ENCODE measurements around the gene SRPK1.
A peak's percentile ranks its signal among the peaks of the same experiment; 100 is the strongest.
"Not testable (repeated sequence)": the region's sequence is repeated elsewhere in the genome, so short reads cannot be mapped to it uniquely, and the experiment has no call there.

SRPK1 gene

DNA sequence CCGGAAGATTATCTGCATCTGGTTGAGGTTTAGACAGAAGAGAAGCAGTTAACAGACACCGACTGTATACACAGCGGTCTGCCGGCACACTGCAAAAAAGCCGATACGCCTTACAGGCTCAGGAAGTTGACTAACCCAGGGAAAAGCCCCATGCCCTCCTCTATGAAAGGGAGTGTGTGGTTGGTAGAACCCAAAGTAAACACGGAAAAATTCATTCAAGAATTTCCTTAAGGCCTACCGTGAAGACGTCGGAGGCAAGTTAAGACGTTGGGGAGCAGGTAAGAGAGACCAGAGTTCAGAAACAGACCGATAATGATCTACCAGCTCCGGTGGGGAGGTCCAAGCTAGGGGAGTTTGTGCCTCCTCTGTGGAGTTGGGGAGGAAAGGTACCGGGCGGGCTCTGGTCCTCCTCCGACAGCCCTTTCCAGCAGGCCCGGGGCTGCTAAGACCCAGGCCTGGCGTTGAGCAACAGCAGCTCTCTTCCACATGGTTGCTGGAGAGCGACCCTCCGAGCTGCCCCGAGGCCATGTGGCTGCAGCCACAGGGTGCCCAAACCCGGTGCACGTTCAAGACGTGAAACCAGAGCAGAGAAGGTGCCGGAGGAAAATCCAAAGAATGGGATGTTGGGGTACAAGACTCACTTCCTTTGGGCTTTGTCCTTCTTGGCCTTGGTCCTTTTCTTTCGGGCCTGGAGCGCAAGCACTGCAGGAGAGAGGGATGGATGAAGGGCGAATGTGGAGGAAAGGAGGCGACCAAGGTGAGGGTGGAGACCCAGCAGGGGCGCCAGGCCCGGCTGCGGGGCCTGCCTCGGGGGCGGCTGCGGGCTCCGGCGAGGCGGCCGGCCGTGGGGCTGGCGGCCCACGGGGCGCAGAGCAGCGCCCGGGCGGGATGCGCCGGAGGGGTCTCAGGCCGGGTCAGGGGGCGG is 809 bp downstream of the SRPK1 start:
- Histone ChIP-seq H3K4ac (ENCODE audit: low read depth in 1 of 2, low read length in 2 of 2) (peak overlapping the region in 1 of 2 experiments; percentile 65), H4K8ac (ENCODE audit: low read length) (peak overlapping the region; percentile 12), H4K91ac (ENCODE audit: low read length) (no peak overlapping the region), H3K4me2 (ENCODE audit: low read length, poor library complexity, severe bottlenecking) (peak overlapping the region; percentile 62), H3K79me1 (replicated peaks; ENCODE audit: low read length, poor library complexity, severe bottlenecking) (peaks cover 10% of the 10 kb centered on the region), H2BK12ac (ENCODE audit: low read length in 2 of 2) (no peak overlapping the region), H3K9ac (ENCODE audit: low read length) (peak overlapping the region; percentile 88), H3K27ac (ENCODE audit: low read length, poor library complexity, severe bottlenecking) (peak overlapping the region; percentile 47), H2BK5ac (ENCODE audit: low read depth, low read length, poor library complexity, severe bottlenecking) (no peak overlapping the region), H3K36me3 (ENCODE audit: control insufficient read depth in 1 of 2, insufficient read depth in 2 of 2, low read depth in 1 of 2, low read length in 2 of 2) (peaks cover under 1 to 9% of the 10 kb centered on the region in 2 experiments), H3K18ac (ENCODE audit: low read depth in 1 of 2, low read length in 2 of 2) (peak overlapping the region; percentile 60 to 61), H2AK5ac (ENCODE audit: low read length, severe bottlenecking) (no peak overlapping the region), H3K4me3 (ENCODE audit: insufficient read depth in 1 of 2, low read depth in 1 of 2, low read length in 2 of 2) (peak overlapping the region; percentile 81 to 98), H3K4me1 (ENCODE audit: control insufficient read depth, insufficient read depth, low read depth, low read length) (peaks cover 6% of the 10 kb centered on the region), H3K23ac (ENCODE audit: low read length in 2 of 2) (peak overlapping the region in 1 of 2 experiments; percentile 3), H2BK120ac (ENCODE audit: low read depth, low read length) (peak overlapping the region; percentile 57), H2BK15ac (ENCODE audit: low read depth, poor library complexity, severe bottlenecking) (no peak overlapping the region), H2AFZ (ENCODE audit: low read depth, low read length) (peak overlapping the region; percentile 29), H3K9me3 (ENCODE audit: control insufficient read depth, low read length) (no peaks in the 10 kb centered on the region), H3K14ac (ENCODE audit: low read length in 2 of 2) (peak overlapping the region in 1 of 2 experiments; percentile 44), H3K27me3 (ENCODE audit: control insufficient read depth in 1 of 2, insufficient read depth in 1 of 2, low read length in 2 of 2) (no peaks in the 10 kb centered on the region)
- DNase-seq: peak; percentile 88
- WGBS: under 1% methylated on average over 44 of the region's 50 CpGs

DNA sequence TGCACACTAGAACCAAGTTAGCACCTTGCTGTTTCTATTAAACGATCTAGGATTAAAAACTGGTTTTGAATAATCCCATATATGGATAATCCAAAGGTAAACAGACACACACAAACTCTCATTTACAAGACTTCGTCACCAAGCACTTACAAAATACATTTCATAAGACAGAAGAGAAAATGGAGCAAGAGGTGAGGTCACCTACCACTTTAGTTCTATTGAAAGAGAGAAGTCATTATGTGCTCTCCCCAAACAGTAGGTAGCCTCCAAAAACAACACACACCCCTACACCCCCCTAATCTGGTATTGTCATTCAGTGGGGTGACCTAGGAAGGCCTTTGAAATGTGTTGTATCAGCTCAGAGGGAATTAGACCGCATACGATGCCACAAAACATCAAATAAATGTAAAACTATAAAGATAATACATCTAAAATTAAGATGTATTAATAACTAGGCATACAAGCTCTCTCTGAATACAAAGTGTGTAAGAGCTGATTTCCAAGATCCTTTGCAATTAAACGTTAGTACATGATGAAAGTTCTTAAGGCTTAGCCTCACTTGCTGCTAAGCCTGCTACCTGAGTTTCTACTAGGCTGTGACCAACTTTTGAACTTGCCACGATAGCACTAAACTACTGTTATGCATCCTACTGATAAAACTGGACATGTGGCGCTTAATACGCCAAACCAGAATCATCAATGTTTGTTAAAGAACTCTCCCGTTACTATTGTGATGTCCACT is 1.6 kb downstream of the SRPK1 start:
- Histone ChIP-seq H3K27me3 (ENCODE audit: control insufficient read depth in 1 of 2, insufficient read depth in 1 of 2, low read length in 2 of 2) (no peaks in the 10 kb centered on the region), H2AFZ (ENCODE audit: low read depth, low read length) (no peak overlapping the region), H3K4ac (ENCODE audit: low read depth in 1 of 2, low read length in 2 of 2) (no peak overlapping the region), H2BK15ac (ENCODE audit: low read depth, poor library complexity, severe bottlenecking) (no peak overlapping the region), H3K23ac (ENCODE audit: low read length in 2 of 2) (no peak overlapping the region), H3K9me3 (ENCODE audit: control insufficient read depth, low read length) (no peaks in the 10 kb centered on the region), H3K79me1 (replicated peaks; ENCODE audit: low read length, poor library complexity, severe bottlenecking) (peaks cover 14% of the 10 kb centered on the region), H2BK120ac (ENCODE audit: low read depth, low read length) (no peak overlapping the region), H4K8ac (ENCODE audit: low read length) (no peak overlapping the region), H2BK12ac (ENCODE audit: low read length in 2 of 2) (no peak overlapping the region), H4K91ac (ENCODE audit: low read length) (no peak overlapping the region), H3K18ac (ENCODE audit: low read depth in 1 of 2, low read length in 2 of 2) (peak overlapping the region in 1 of 2 experiments; percentile 22), H3K14ac (ENCODE audit: low read length in 2 of 2) (no peak overlapping the region), H3K4me3 (ENCODE audit: insufficient read depth in 1 of 2, low read depth in 1 of 2, low read length in 2 of 2) (peak overlapping the region; percentile 81 to 98), H3K4me2 (ENCODE audit: low read length, poor library complexity, severe bottlenecking) (peak overlapping the region; percentile 62), H3K9ac (ENCODE audit: low read length) (peak overlapping the region; percentile 88), H2BK5ac (ENCODE audit: low read depth, low read length, poor library complexity, severe bottlenecking) (no peak overlapping the region), H3K27ac (ENCODE audit: low read length, poor library complexity, severe bottlenecking) (peak overlapping the region; percentile 47), H2AK5ac (ENCODE audit: low read length, severe bottlenecking) (no peak overlapping the region), H3K4me1 (ENCODE audit: control insufficient read depth, insufficient read depth, low read depth, low read length) (peaks cover 6% of the 10 kb centered on the region), H3K36me3 (ENCODE audit: control insufficient read depth in 1 of 2, insufficient read depth in 2 of 2, low read depth in 1 of 2, low read length in 2 of 2) (peaks cover 4 to 11% of the 10 kb centered on the region in 2 experiments)
- DNase-seq: peak; percentile 80
- WGBS: 21% methylated on average over 6 of the region's 9 CpGs

DNA sequence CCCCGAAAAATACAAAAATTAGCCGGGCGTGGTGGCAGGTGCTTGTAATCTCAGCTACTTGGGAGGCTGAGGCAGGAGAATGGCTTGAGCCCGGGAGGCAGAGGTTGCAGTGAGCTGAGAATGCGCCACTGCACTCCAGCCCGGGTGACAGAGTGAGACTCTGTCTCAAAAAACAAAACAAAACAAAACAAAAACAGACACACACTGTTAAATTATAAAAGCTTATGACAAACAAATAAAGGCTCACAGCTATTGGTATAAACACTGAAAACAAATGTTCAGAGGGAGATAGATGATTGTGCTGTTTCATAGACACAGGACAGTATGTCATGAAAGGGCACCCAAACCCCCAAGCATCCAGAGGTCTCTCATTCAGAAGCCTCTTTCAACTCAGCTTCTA is 4.0 kb downstream of the SRPK1 start:
- not testable (repeated sequence) for H3K4ac ChIP-seq (ENCODE audit: low read depth in 1 of 2, low read length in 2 of 2); H2AK5ac ChIP-seq (ENCODE audit: low read length, severe bottlenecking); H3K18ac ChIP-seq (ENCODE audit: low read depth in 1 of 2, low read length in 2 of 2); H4K91ac ChIP-seq (ENCODE audit: low read length); H3K4me1 ChIP-seq (ENCODE audit: control insufficient read depth, insufficient read depth, low read depth, low read length); H3K9ac ChIP-seq (ENCODE audit: low read length); H3K27me3 ChIP-seq (ENCODE audit: control insufficient read depth in 1 of 2, insufficient read depth in 1 of 2, low read length in 2 of 2); H3K4me3 ChIP-seq (ENCODE audit: insufficient read depth in 1 of 2, low read depth in 1 of 2, low read length in 2 of 2); H3K27ac ChIP-seq (ENCODE audit: low read length, poor library complexity, severe bottlenecking); DNase-seq; H2BK15ac ChIP-seq (ENCODE audit: low read depth, poor library complexity, severe bottlenecking); H4K8ac ChIP-seq (ENCODE audit: low read length); H2BK12ac ChIP-seq (ENCODE audit: low read length in 2 of 2); H2BK5ac ChIP-seq (ENCODE audit: low read depth, low read length, poor library complexity, severe bottlenecking); H2BK120ac ChIP-seq (ENCODE audit: low read depth, low read length); H3K23ac ChIP-seq (ENCODE audit: low read length in 2 of 2); H3K9me3 ChIP-seq (ENCODE audit: control insufficient read depth, low read length); H3K14ac ChIP-seq (ENCODE audit: low read length in 2 of 2); H2AFZ ChIP-seq (ENCODE audit: low read depth, low read length)
- H3K4me2 ChIP-seq (ENCODE audit: low read length, poor library complexity, severe bottlenecking): peak overlapping the region; percentile 22
- WGBS: 90% methylated on average over 4 of the region's 6 CpGs
- H3K36me3 ChIP-seq (ENCODE audit: control insufficient read depth in 1 of 2, insufficient read depth in 2 of 2, low read depth in 1 of 2, low read length in 2 of 2): peaks cover 6 to 27% of the 10 kb centered on the region in 2 experiments
- H3K79me1 ChIP-seq (replicated peaks; ENCODE audit: low read length, poor library complexity, severe bottlenecking): peaks cover 13% of the 10 kb centered on the region

DNA sequence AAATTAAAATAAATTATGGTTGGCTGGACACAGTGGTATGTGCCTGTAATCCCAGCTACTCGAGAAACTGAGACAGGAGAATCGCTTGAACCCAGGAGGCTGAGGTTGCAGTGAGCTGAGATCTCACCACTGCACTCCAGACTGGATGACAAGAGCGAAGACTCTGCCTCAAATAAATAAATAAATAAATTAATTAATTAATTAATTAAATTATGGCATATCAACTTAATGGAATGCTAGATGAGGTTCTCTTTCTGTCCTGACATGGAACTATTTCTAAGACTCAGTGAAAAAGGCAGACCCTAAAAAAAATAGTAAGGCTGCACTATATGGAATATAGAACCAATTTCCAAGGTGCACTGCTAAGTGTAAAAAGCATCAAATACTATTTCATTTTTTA is 4.8 kb downstream of the SRPK1 start:
- no peak overlapping the region for H2BK12ac ChIP-seq (ENCODE audit: low read length in 2 of 2)
- H3K27me3 ChIP-seq (ENCODE audit: control insufficient read depth in 1 of 2, insufficient read depth in 1 of 2, low read length in 2 of 2): no peaks in the 10 kb centered on the region
- H3K4ac ChIP-seq (ENCODE audit: low read depth in 1 of 2, low read length in 2 of 2): no peak overlapping the region
- H4K8ac ChIP-seq (ENCODE audit: low read length): no peak overlapping the region
- no peak overlapping the region for H2BK15ac ChIP-seq (ENCODE audit: low read depth, poor library complexity, severe bottlenecking)
- H2AK5ac ChIP-seq (ENCODE audit: low read length, severe bottlenecking): no peak overlapping the region
- 100% methylated on average over 2 of the region's 3 CpGs for WGBS
- no peak overlapping the region for H3K27ac ChIP-seq (ENCODE audit: low read length, poor library complexity, severe bottlenecking)
- H2AFZ ChIP-seq (ENCODE audit: low read depth, low read length): no peak overlapping the region
- no peak overlapping the region for H3K4me3 ChIP-seq (ENCODE audit: insufficient read depth in 1 of 2, low read depth in 1 of 2, low read length in 2 of 2)
- no peak for DNase-seq
- no peak overlapping the region for H3K23ac ChIP-seq (ENCODE audit: low read length in 2 of 2)
- H3K79me1 ChIP-seq (replicated peaks; ENCODE audit: low read length, poor library complexity, severe bottlenecking): peaks cover 11% of the 10 kb centered on the region
- no peak overlapping the region for H2BK5ac ChIP-seq (ENCODE audit: low read depth, low read length, poor library complexity, severe bottlenecking)
- H3K9me3 ChIP-seq (ENCODE audit: control insufficient read depth, low read length): peaks cover 2% of the 10 kb centered on the region
- H3K18ac ChIP-seq (ENCODE audit: low read depth in 1 of 2, low read length in 2 of 2): no peak overlapping the region
- no peak overlapping the region for H4K91ac ChIP-seq (ENCODE audit: low read length)
- H3K36me3 ChIP-seq (ENCODE audit: control insufficient read depth in 1 of 2, insufficient read depth in 2 of 2, low read depth in 1 of 2, low read length in 2 of 2): peaks cover 12 to 29% of the 10 kb centered on the region in 2 experiments
- H3K4me2 ChIP-seq (ENCODE audit: low read length, poor library complexity, severe bottlenecking): no peak overlapping the region
- no peak overlapping the region for H3K14ac ChIP-seq (ENCODE audit: low read length in 2 of 2)
- H2BK120ac ChIP-seq (ENCODE audit: low read depth, low read length): no peak overlapping the region
- H3K9ac ChIP-seq (ENCODE audit: low read length): no peak overlapping the region
- H3K4me1 ChIP-seq (ENCODE audit: control insufficient read depth, insufficient read depth, low read depth, low read length): peaks cover 4% of the 10 kb centered on the region

Measured in mesenchymal stem cell (in vitro differentiated cells and primary cell).